ENCODE measurements around the gene HCK. TPM values are rescaled to one million over a fixed set of nuclear protein-coding genes. Genes with fewer than 3 reads are reported as not detected.
"Not testable (repeated sequence)": the region's sequence is repeated elsewhere in the genome, so short reads cannot be mapped to it uniquely, and the experiment has no call there.

The HCK gene
- total RNA-seq, 1 donor from 2014 or later = not detected

DNA sequence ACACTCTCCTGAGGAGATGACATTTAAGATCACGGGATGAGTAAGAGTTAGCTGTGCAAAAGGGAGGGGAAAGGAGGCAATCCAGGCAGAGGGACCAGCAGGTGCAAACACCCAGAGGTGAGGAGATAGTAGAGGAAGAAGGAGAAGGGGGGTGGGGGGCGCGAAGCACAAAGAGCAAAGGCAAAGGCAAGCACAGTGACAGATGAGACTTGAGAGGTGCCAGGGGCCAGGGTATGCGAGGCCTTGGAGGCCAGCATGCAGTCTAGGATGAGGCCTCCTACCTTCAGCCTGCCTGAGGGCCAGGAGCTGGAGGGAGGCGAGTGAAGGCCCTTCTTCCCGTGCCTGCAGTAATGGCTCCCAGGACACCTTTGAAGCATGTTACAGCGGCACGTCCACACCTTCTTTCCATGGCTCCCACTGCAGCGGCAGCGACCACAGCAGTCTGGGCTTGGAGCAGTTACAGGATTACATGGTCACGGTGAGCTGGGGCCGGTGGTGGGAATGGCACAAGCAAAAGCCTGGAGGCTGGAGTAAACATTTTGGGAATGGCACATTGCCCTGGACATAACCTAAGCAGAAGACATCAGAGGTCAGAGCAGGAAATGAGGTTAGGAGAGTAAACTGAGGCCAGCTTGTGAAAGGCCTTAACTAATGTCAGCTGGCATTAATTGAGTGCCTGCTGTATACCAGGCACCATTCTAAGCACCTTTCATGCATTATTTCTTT, 23.2 kb upstream of the HCK start:
- intact Hi-C loops (cut with micrococcal nuclease) = no loop called here

DNA sequence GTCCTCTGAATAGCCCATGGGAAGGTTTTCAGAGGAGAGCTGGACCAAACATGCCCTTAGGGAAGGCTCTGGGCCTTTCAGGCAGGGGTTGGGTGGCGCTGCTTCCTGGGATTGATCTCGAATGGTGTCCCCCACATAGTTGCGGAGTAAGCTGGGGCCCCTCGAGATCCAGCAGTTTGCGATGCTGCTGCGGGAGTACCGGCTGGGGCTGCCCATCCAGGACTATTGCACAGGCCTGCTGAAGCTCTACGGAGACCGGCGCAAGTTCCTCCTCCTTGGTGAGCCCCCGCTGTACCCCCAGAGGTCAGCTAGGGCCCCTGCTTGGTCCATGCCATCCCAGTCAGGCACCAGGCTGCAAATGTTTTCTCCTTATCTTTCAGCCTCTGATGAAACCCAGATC, 22.5 kb upstream of the HCK start:
- intact Hi-C loops (cut with micrococcal nuclease) = no loop called here

DNA sequence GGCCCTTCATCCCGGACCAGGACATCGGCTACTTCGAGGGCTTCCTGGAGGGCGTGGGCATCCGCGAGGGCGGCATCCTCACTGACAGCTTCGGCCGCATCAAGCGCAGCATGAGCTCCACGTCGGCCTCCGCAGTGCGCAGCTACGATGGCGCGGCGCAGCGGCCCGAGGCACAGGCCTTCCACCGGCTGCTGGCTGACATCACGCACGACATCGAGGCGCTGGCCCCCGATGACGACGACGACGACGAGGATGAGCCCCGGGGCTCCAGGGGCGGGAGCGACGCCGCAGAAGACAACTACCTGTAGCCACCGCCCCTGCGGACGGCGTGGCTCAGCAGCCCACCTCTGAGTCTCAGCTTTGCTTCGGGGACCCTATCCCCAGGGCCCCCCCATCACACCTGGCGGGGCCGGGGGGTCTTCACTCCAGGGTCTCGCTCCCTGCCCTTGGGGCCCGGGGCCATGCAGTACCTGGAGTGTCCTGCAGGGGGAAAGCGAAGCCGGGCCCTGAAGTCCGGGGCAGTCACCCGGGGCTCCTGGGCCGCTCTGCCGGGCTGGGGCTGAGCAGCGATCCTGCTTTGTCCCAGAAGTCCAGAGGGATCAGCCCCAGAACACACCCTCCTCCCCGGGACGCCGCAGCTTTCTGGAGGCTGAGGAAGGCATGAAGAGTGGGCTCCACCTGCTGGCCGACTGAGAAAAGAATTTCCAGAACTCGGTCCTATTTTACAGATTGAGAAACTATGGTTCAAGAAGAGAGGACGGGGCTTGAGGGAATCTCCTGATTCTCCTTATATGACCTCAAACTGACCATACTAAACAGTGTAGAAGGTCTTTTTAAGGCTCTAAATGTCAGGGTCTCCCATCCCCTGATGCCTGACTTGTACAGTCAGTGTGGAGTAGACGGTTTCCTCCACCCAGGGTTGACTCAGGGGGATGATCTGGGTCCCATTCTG, 20.8 kb upstream of the HCK start:
- intact Hi-C loops (cut with micrococcal nuclease) = loop anchor here (1.0 to 2.0 kb wide), 2 partner anchors 179 to 208 kb away; no protein-coding TSS in a partner anchor

DNA sequence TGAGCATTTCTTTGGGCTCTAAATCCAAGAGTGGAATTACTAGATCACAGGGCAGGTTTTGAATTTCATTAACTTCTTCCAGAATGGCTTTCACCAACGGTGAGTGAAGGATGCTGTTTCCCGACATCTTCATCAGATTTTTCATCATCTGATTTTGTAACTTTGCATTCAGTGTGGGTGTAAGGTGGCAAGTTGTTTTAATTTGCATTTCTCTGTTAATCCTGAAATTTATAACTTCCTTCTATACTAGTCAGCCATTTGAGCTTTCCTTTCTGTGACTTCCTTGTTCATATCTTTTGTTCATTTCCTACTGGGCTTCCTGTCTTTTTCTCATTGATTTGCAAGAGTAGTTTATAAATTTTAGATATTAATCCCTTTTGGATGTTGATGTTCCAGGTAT, 18.7 kb upstream of the HCK start:
- intact Hi-C loops (cut with micrococcal nuclease) = no loop called here

DNA sequence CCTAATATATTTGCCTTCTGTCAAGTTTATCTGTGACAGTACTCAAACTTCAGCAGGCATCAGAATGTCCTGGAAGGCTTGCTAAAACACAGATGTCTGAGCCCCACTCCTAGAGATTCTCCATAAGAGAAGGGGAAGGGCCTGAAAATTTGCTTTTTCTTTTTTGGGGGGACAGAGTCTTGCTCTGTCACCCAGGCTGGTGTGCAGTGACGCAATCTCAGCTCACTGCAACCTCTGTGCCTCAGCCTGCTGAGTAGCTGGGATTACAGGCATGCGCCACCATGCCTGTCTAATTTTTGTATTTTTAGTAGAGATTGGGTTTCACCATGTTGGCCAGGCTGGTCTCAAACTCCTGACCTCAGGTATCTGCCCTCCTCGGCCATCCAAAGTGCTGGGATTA, 18.3 kb upstream of the HCK start:
- intact Hi-C loops (cut with micrococcal nuclease) = not testable (repeated sequence)

DNA sequence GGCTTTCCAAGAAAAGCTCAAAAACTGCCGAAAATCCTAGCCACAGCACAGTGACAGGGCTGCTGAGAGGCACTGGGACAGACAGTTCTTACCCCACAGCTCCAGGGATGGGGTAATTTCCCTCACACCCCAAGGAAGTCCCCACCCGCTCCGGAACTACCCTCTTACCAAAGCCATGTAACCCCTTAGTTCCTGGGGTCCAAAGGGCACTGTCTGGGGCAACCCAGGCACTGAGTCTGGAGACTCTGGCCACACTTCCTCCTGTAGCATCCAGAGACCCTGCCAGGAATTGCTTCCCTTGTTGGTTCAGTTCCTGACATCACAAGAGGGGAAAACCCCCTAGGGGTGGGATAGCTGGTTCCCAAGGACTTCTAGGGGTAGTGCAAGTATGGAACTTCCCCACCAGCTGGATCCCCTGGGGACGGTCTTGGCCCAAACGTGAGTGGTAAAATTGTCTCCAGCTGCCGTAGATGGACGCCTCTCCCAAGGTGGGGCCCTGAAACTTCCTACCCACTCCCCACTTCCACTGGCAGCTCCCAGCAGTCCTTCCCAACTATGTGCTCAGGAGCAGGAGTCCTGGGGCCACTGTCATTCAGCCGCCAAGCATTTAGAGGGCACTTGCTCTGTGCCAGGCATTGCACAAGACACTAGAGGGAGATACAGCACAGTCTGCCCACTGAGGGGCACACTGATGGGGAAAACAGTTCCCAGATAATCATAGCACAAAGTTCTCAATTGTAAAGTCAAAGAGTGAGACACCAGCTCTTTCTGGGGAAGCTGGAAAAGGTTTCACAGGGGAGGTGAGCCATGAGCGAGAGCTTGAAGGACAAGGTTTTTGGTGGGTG, 17.2 kb upstream of the HCK start:
- intact Hi-C loops (cut with micrococcal nuclease) = no loop called here

DNA sequence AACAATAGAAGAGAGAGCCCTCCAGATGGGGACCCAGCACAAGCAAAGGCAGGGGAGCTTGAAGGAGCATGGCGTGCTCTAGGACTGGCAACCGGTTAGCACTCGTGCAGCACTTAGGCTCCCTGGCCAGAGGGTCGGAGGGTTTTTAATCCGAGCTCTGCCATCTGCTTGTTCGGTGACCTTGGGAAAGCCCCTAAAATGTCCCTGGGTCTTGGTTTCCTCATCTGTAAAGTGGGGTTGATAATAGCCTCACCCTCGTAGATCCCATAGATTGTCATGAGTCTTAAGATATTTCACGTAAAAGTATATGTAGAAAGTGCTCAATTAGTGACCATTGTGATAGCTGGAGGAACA, 16.6 kb upstream of the HCK start:
- intact Hi-C loops (cut with micrococcal nuclease) = no loop called here

DNA sequence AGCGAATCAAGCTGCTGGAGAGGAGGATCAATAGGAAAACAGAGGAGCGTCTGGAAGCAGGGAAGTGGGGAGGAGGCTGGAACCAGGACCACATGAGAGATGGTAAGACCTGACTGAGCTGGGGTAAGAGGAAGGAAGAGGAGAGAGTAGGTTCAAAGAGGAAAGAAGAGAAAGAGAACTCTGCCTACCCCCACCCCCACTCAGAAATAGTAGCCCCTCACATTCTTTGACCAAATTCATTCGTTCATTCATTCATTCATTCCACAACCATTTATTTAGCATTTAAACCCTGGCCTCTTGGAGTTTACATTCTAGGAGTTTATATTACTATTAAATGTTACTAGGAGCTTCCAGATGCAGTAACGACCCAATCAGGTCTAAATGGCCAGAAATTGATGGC, 15.8 kb upstream of the HCK start:
- intact Hi-C loops (cut with micrococcal nuclease) = no loop called here

DNA sequence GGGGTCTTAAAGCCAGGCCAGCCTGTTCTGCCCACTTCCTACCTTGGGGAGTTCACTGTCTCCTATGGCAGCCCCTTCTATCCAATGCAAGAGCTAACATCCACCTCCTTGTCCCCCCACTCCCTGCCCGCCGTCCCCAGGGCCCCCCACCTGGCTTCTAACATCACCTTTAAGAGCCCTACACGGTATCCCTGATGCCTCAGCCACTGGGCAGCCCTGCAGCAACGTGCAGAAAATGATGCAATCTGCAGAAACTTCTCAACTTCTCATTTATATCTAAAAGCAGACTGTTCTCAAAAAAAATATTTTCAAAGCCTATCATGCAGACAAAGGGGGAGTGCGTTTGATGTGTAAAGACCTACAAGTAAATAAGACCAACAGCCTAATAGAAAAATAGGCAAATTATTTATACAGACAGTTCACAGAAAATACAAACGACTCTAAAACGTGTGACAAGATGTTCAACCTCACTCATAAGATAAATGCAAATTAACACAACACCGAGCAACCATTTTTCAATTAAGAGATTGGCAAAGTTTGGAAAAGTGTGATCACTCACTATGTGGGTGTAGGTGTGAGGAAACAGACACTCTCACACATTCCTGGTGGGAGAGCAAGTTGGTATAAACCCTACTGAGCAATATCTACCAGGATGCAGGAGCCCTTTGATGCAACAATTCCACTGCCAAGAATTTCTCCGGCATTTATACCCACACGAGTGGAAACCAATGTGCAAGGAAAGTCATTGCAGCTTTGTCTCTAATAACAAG, 15.1 kb upstream of the HCK start:
- intact Hi-C loops (cut with micrococcal nuclease) = no loop called here

DNA sequence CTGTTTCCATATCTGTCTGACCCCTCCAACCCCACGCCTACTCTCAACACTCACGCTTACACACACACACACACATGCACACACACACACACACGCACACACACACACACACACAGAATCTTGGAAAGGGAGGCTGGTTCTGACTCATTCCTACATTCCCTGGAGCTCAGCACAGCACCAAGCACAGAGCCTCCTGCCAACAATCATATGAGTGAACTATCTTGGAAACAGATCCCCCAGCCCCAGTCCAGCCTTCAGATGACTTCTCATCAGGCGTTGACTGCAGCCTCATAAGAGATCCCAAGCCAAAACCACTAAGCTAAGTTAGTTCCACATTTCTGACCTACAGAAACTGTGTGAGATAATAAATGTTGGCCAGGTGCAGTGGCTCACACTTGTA, 14.1 kb upstream of the HCK start:
- intact Hi-C loops (cut with micrococcal nuclease) = no loop called here

DNA sequence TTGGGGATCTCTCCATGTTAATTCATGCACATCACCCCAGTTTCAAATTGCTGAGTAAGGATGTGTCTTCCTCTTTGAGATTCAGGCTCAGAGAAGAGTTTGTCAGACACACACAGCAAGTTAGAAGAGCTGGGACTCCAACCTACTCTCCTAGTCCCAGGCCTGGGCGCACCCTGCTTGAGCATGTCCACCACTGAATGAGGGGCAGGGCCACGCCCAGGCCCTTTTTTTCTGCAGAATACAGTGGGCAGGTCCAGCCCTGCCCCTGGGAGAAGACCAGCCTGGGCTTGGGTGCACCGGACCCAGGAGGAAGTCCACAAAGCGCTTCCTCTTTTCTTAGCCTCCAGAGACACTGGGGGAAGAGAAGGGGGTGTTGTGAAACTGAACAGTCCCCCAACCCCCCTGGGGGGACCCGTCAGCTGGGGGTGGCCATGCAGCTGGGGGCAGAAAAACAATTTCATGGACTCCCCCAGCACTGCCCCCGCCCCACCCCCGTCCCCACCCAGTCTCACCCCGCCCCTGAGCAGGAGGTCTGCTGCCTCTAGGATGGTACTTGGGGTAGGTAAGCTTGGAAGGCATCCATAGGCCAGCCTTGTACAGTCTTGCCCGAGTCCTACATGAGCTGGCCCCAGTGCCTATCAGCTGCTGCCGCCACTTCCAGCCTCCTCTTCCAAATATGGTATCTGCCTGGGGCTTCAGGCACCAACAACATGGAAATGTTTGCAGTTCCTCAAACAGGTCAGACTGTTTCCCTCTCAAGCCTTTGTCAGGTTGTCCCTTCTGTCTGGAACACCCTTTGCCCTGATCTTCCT, 11.7 kb upstream of the HCK start:
- intact Hi-C loops (cut with micrococcal nuclease) = no loop called here

DNA sequence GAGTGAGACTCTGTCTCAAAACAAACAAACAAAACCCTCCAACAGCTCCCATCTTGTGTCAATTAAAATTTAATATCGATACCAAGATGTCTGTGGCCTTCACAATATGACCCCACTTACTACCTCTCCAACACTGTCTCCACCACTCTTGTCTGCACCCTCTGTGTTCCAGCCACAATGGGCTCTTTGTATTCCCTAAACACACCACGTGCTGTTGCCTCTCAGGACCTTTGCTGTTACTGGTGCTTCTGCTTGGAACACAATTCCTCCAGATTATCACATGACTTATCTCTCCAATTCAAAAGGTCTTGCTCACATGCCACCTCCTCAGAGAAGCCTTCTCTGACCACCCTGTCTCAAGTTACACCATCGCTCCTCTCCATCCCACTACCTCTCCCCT, 6.0 kb upstream of the HCK start:
- intact Hi-C loops (cut with micrococcal nuclease) = no loop called here

DNA sequence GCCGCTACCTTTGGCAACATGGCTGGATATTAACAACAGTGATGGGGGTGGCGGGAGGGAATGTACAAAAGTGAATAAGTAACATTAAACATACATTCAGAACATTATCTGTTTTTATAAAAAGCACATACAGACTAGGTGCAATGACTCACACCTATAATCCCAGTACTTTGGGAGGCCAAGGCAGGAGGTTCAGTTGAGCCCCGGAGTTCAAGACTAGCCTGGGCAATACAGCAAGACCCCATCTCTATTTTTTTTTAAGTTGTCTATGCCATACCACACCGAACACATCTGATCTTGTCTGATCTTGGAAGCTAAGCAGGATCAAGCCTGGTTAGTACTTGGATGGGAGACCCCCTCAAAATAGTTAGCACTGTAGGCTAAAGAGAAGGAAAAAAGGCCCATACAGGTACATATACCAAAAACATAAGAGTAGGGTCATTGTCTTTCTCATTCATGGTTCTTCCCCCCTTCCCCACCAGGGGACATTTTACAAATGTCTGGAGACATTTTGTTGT, 1.7 kb upstream of the HCK start:
- intact Hi-C loops (cut with micrococcal nuclease) = no loop called here

DNA sequence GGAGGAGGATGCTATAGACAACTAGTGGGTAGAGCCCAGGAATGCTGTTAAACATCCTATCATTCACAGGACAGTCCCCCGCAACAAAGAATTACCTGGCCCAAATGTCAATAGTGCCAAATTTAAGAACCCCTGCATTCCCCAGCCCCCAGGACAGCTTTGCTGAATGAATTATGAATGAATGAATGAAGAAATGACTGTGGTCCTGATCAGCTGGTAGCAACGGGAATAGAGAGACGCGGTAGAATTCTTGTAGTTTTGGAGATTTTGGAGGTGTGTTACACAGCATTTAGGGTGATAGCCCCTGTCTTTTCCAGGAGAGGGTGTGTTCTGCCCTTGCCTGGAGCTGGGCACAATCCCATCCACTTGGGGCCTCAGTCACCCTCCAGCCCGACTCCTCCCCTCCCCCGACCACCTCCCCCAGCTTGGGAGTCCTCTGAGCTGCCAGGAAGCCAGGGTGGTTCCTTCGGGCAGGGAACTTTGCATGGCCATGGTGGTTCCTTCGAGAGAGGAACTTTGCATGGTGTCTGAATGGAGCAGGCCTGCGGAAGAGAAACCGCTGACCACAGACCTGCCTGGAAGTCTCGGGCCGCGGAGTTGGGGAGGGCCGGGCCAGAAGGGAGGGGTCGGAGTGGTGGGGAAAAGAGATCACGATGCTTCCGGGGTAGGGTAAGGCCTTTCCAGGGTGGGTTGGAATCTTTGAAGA, 1.0 kb upstream of the HCK start:
- intact Hi-C loops (cut with micrococcal nuclease) = no loop called here

DNA sequence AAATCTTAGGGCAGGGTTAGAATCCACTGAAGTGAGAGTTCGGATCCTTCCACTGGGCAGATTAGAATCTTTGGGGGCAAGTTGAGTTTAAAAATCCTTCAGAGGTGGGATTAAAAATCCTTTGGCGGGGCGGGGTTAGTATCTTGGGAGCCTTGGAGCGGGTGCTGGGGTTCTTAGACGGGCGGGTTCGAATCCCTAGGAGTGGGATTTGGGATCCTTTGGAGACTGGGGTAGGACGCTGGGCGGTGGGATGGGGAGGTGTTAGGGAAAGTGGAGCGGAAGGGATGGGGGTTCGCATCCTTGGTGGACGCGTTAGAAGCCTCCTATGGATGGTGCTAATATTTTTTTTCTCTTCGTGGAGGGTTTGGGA, 337 bp upstream of the HCK start:
- intact Hi-C loops (cut with micrococcal nuclease) = no loop called here

DNA sequence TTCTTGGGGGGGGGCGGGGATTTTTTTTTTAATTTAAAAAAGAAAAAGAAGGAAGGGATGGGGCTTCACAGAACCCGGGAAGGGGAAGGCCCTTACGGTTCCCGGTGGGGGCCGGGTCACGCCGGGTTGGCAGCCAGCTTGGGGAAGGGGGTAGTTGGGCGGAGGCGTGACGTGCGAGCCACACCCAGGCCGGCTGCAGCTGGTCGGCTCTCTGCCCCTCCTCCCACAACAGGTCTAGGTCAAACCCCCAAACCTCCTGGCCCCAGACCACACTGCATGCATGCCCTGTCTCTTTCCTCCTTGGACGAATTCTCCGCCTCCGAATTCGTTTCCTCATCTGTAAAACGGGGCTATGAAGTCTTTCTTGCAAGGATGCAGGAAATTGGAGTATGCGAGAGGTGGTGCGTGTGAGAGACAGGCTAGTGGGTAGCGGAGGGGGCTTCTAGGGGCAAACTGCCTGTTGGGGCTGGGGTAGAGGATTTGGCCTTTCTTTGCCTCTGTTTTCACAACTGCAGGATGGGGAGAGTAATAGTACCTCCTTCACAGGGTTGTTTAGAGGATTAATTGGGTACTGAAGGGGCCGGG, 828 bp downstream of the HCK start:
- intact Hi-C loops (cut with micrococcal nuclease) = no loop called here

DNA sequence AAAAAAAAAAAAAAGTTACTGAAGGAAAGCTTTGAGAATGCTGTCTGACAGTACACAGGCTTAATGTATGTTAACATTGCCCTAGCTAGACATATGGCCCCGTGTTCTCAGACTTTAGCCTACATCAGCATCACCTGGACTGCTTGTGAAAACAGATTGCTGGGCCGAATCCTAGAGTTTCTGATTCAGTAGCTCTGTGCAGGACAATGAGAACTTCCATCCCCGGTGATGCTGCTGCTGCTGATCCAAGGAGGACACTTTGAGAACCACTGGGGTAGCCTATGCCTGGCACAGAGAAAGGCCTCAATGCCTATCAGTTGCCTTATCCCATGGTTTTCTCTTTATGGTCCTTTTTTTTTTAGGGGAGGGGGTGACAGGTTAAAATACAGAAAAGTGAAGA, 1.6 kb downstream of the HCK start:
- intact Hi-C loops (cut with micrococcal nuclease) = no loop called here

DNA sequence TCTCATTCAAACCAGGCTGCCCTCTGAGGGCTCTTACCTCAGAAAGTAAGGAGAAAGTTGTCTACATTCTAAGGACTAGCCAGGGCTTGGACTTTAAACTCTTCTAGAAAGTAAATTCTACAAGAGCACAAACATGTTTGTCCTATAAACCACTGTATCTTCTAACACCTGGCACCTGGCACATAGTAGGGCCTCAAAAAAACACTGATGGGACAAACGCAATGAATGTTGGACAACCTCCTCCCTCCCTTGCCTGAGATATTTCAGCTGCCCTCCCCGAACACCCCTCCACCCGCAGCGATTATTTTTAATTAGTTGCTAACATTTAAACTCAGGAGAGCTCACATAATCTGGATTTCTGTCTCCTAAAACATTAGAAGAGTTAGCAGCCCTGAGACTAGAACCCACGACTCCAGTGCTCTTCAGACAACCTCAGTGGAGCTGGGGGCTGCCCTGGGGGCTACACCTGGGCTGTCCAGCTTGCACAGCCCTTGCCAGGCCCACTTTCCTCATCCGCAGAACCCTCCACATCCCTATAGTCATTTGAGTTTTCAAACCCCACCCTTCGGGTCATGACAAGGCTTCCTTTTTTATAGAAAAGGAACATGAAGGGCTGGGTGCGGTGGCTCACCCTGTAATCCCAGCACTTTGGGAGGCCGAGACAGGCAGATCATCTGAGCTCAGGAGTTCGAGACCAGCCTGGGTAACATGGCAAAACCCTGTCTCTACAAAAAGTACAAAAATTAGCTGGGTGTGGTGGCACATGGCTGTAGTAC, 4.9 kb downstream of the HCK start:
- intact Hi-C loops (cut with micrococcal nuclease) = no loop called here

All from T-helper 2 cell treated with Interferon-gamma antibody and Interleukin-4, amounts not matched to agents 100 ng/mL and 5 ng/mL, for 36 hours (primary cell).